ENCODE results near the gene FBLN2. TPM values are rescaled to one million over a fixed set of nuclear protein-coding genes. Genes with fewer than 3 reads are reported as not detected.

The FBLN2 gene
- total and polyA plus RNA-seq, 2 of the 4 experiments (the other 2 are of a cell fraction), result 11.8 to 60.8 TPM

- H3K23ac ChIP-seq (ENCODE audit: low read depth, low read length), result no peak overlapping the region
- no peak for TF ChIP-seq CEBPB (IDR thresholded peaks at IDR 0.05; ENCODE audit: low read depth, low read length)
- TF ChIP-seq USF2 (IDR thresholded peaks at IDR 0.05; ENCODE audit: low read depth, low read length), result no peak
- TF ChIP-seq POLR2A (IDR thresholded peaks at IDR 0.05; ENCODE audit: low read depth, low read length), result no peak
- TF ChIP-seq FOS (IDR thresholded peaks at IDR 0.05; ENCODE audit: low read depth, low read length), result no peak
- no peak for TF ChIP-seq RAD21 (IDR thresholded peaks at IDR 0.05; ENCODE audit: low read length)
- no peak for TF ChIP-seq ELK1 (IDR thresholded peaks at IDR 0.05; ENCODE audit: borderline replicate concordance, low read depth, low read length)
- TF ChIP-seq NFE2L2 (IDR thresholded peaks at IDR 0.05; ENCODE audit: low read depth, low read length), result no peak
- no peak for TF ChIP-seq RCOR1 (IDR thresholded peaks at IDR 0.05; ENCODE audit: insufficient replicate concordance, low read length)
- no peak for TF ChIP-seq CTCF (conservative IDR thresholded peaks at IDR 0.05; ENCODE audit: low read depth, low read length)
- no peak for TF ChIP-seq MAZ (IDR thresholded peaks at IDR 0.05; ENCODE audit: borderline replicate concordance, low read depth, low read length)
- TF ChIP-seq MAFK (IDR thresholded peaks at IDR 0.05; ENCODE audit: low read depth, low read length), result no peak
- no peak for TF ChIP-seq RFX5 (IDR thresholded peaks at IDR 0.05; ENCODE audit: low read depth, low read length)
- no peak for TF ChIP-seq CHD1 (IDR thresholded peaks at IDR 0.05; ENCODE audit: low read depth, low read length)
- TF ChIP-seq SMC3 (IDR thresholded peaks at IDR 0.05; ENCODE audit: low read depth, low read length), result no peak
- no peaks in the 10 kb centered on the region for H3K36me3 ChIP-seq (ENCODE audit: control insufficient read depth, insufficient read depth, low read length)
- H3K9ac ChIP-seq (ENCODE audit: low read depth, low read length), result no peak overlapping the region
- ChIA-PET POLR2A (ENCODE audit: unreplicated experiment) (no interaction called here), CTCF (no interaction called here)
- intact Hi-C loops (cut with micrococcal nuclease), result no loop called here
- H3K4ac ChIP-seq (ENCODE audit: low read depth, low read length), result no peak overlapping the region
- H3K4me2 ChIP-seq (ENCODE audit: low read depth, low read length), result no peak overlapping the region
- no peak for ATAC-seq (ENCODE audit: low read depth)
- no peak overlapping the region for H2AFZ ChIP-seq (replicated peaks; ENCODE audit: low read length, poor library complexity)
- H3K79me1 ChIP-seq (ENCODE audit: low read depth in 1 of 2, low read length in 2 of 2), result no peaks in the 10 kb centered on the region
- DNase-seq, result no peak
- H2BK120ac ChIP-seq (ENCODE audit: low read depth, low read length), result no peak overlapping the region
- dilution Hi-C loops (cut with HindIII; ENCODE audit: low sequenced_read_pairs, unreplicated experiment), result no loop called here
- peak overlapping the region; percentile 37 for H2AK9ac ChIP-seq (replicated peaks; ENCODE audit: low read depth, low read length, poor library complexity)
- H3K27ac ChIP-seq (ENCODE audit: insufficient read depth, low read length), result no peak overlapping the region
- no peak overlapping the region for H2BK5ac ChIP-seq (ENCODE audit: low read depth, low read length, poor library complexity, severe bottlenecking)
- H4K5ac ChIP-seq (ENCODE audit: low read depth, low read length), result no peak overlapping the region
- H4K8ac ChIP-seq (ENCODE audit: low read depth in 2 of 2, low read length in 2 of 2), result no peak overlapping the region
- H4K20me1 ChIP-seq (ENCODE audit: insufficient read depth, low read length), result no peaks in the 10 kb centered on the region
- no CpG with 5 or more reads among the region's 12 CpGs for WGBS, 2 experiments (ENCODE audit: extremely low coverage in 2 of 2, insufficient read length in 1 of 2)
- H2AK5ac ChIP-seq (ENCODE audit: low read depth, low read length), result no peak overlapping the region
- no peak overlapping the region for H3K56ac ChIP-seq (ENCODE audit: extremely low read depth, insufficient read depth, low read length)
- no peaks in the 10 kb centered on the region for H3K4me1 ChIP-seq (ENCODE audit: control insufficient read depth, insufficient read depth, low read length)
- H2BK15ac ChIP-seq (ENCODE audit: low read depth, low read length), result no peak overlapping the region
- H4K91ac ChIP-seq (ENCODE audit: insufficient read depth, low read depth, low read length), result no peak overlapping the region
- H3K14ac ChIP-seq (replicated peaks; ENCODE audit: low read depth, low read length), result no peak overlapping the region
- H3K9me3 ChIP-seq (ENCODE audit: control insufficient read depth, insufficient read depth, low read length), result no peaks in the 10 kb centered on the region
- no peaks in the 10 kb centered on the region; the same call in 1 of the 2 replicates for H3K27me3 ChIP-seq (ENCODE audit: control insufficient read depth, insufficient read depth, low read length)
- H3K18ac ChIP-seq (ENCODE audit: low read depth, low read length), result no peak overlapping the region
- BruUV-seq (replicated peaks), result no TSS peak
- H3K4me3 ChIP-seq (ENCODE audit: insufficient read depth, low read depth, low read length), result no peak overlapping the region
- in situ Hi-C loops (cut with MboI; ENCODE audit: low sequenced_read_pairs), result no loop called here
- H3K9me1 ChIP-seq (ENCODE audit: insufficient read depth, low read length), result peaks cover 4% of the 10 kb centered on the region; the same call in 1 of the 2 replicates
- H2BK20ac ChIP-seq (ENCODE audit: low read depth, low read length), result no peak overlapping the region
Measured at GRCh38 chr3:13637953-13638352, 89.0 kb downstream of the FBLN2 start.

Data from IMR-90 (cell line).